ENCODE data around the gene BTBD16.

- TF ChIP-seq, protein P1, sequence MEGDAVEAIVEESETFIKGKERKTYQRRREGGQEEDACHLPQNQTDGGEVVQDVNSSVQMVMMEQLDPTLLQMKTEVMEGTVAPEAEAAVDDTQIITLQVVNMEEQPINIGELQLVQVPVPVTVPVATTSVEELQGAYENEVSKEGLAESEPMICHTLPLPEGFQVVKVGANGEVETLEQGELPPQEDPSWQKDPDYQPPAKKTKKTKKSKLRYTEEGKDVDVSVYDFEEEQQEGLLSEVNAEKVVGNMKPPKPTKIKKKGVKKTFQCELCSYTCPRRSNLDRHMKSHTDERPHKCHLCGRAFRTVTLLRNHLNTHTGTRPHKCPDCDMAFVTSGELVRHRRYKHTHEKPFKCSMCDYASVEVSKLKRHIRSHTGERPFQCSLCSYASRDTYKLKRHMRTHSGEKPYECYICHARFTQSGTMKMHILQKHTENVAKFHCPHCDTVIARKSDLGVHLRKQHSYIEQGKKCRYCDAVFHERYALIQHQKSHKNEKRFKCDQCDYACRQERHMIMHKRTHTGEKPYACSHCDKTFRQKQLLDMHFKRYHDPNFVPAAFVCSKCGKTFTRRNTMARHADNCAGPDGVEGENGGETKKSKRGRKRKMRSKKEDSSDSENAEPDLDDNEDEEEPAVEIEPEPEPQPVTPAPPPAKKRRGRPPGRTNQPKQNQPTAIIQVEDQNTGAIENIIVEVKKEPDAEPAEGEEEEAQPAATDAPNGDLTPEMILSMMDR (IDR thresholded peaks at IDR 0.05), result no peak
- TF ChIP-seq POLR2A (IDR thresholded peaks at IDR 0.05) (no peak), POLR2AphosphoS5 (IDR thresholded peaks at IDR 0.05) (no peak)
These were observed 30.7 kb upstream of the BTBD16 start for GRCh38 chr10:122240401-122240800.

All from breast epithelium (tissue), 3 donors.